COR-L47 (cell line): ENCODE measurements around the gene YWHAQ.
"Not testable (repeated sequence)": the region's sequence is repeated elsewhere in the genome, so short reads cannot be mapped to it uniquely, and the experiment has no call there.

ENCODE experiments used
- DNase-seq: peaks from one replicate; lab custom pipeline; 2025; lab: John Stamatoyannopoulos, UW

Gene YWHAQ

GRCh38 chr2:9552219-9553178, 78.3 kb downstream of the YWHAQ start:
- DNase-seq: no peak

GRCh38 chr2:9550859-9551391, 79.9 kb downstream of the YWHAQ start:
- DNase-seq: not testable (repeated sequence)

- no peak for DNase-seq
Measured at GRCh38 chr2:9549420-9549819, 81.4 kb downstream of the YWHAQ start.

- DNase-seq: no peak
Measured at GRCh38 chr2:9548506-9548905, 82.3 kb downstream of the YWHAQ start.

- no peak for DNase-seq
Measured at GRCh38 chr2:9547262-9547991, 83.4 kb downstream of the YWHAQ start.

- no peak for DNase-seq
Measured at GRCh38 chr2:9545502-9545901, 85.3 kb downstream of the YWHAQ start.

GRCh38 chr2:9543557-9543956, 87.2 kb downstream of the YWHAQ start:
- DNase-seq: no peak

GRCh38 chr2:9539531-9539930, 91.3 kb downstream of the YWHAQ start:
- DNase-seq: no peak

GRCh38 chr2:9538000-9538507, 92.7 kb downstream of the YWHAQ start:
- no peak for DNase-seq

- no peak for DNase-seq
Measured at GRCh38 chr2:9536504-9536903, 94.3 kb downstream of the YWHAQ start.

GRCh38 chr2:9535177-9535576, 95.6 kb downstream of the YWHAQ start:
- DNase-seq: no peak
